Uterus (tissue), 2 donors: Measurements from ENCODE around the gene SF3B2.

Experiments used
- CTCF ChIP-seq, 4 experiments: fragments of 200-600 bp in 2 of 4; fragments of 450-650 bp in 2 of 4; sonication (generic) in 2 of 4; IDR thresholded peaks; one replicate each; pipeline ENCODE4 v1.5.1; 2016 to 2019; ENCODE audit warnings: antibody characterized with exemption in 4 of 4, mild to moderate bottlenecking in 2 of 4, moderate library complexity in 1 of 4
- POLR2A ChIP-seq, 2 donors: fragments of 450-650 bp; IDR thresholded peaks; one replicate each; pipeline ENCODE4 v1.6.1; 2016; ENCODE audit warnings: antibody characterized with exemption in 2 of 2, mild to moderate bottlenecking in 1 of 2, moderate library complexity in 1 of 2

- TF ChIP-seq POLR2A (IDR thresholded peaks at IDR 0.05) (no peak), CTCF (IDR thresholded peaks at IDR 0.05) (no peak)
Observed at GRCh38 chr11:66090288-66090687, 38.1 kb downstream of the SF3B2 start.
